Measurements from ENCODE around the gene DHDH. TPM values are rescaled to one million over a fixed set of nuclear protein-coding genes. Genes with fewer than 3 reads are reported as not detected.
A peak's percentile ranks its signal among the peaks of the same experiment; 100 is the strongest.

DHDH gene
- total and polyA plus RNA-seq, 2 of the 13 experiments (the other 11 are each of a cell fraction or from before 2014, with no cell fraction given) = 0.13 to 0.91 TPM

DNA sequence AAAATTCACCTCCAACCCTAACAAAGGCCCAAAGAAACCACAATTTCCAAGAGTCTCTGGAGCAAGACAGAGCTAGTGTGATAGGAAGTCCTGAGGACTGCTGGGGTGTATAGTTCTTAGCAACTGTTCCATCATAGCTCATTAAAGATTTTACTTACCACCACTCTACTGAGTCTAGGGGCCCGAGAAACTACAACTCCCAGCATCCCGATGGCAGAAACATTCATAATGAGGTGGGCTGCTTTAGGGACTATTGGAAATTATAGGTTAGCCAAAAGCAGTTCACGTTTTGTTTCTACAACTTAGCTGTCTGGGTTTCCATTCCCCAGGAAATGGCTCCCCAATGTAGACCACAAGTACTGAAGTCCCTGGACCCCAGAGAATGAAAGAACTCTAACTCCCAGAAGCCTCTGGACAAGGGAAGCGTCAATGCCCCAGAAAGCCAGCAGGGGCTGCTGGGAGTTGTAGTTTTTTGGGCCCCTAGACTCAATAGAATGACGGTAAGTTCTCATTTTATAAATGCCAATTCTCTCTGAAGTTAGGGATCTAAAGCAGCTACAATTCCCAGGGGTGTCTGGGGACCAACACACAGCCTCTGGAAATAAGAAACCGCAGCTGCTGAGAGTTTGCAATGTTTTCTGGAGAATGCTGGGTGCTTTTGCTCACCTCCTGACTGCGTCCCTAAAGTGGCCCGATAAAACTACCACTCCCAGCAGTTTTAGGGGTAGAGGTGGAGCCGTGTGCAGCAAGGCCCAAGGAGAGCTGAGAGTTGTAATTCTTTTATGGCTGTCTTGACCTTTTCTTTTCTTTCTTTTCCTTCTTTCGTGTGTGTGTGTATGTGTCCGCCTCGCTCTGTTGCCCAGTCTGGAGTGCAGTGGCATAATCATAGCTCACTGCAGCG is 42.7 kb downstream of the DHDH start (continued):
- TF ChIP-seq PRDM10 (CRISPR knock-in tag; IDR thresholded peaks at IDR 0.05; ENCODE audit: low read depth) (no peak), KLF16 (CRISPR knock-in tag; IDR thresholded peaks at IDR 0.05) (no peak), ZBTB26 (CRISPR knock-in tag; IDR thresholded peaks at IDR 0.05; ENCODE audit: borderline replicate concordance) (no peak), ZNF512B (CRISPR knock-in tag; IDR thresholded peaks at IDR 0.05; ENCODE audit: borderline replicate concordance) (no peak), ZNF256 (CRISPR knock-in tag; conservative IDR thresholded peaks at IDR 0.05) (no peak), PHF21A (CRISPR knock-in tag; IDR thresholded peaks at IDR 0.05) (no peak), ZNF143 (CRISPR knock-in tag; IDR thresholded peaks at IDR 0.05) (peak; percentile 91), ZNF567 (CRISPR knock-in tag; IDR thresholded peaks at IDR 0.05; ENCODE audit: borderline replicate concordance) (no peak), ZNF44 (CRISPR knock-in tag; IDR thresholded peaks at IDR 0.05) (no peak), ZNF839 (CRISPR knock-in tag; IDR thresholded peaks at IDR 0.05; ENCODE audit: borderline replicate concordance) (no peak), FOXK1 (CRISPR knock-in tag; IDR thresholded peaks at IDR 0.05; ENCODE audit: borderline replicate concordance, low read depth) (no peak), NR2C2 (CRISPR knock-in tag; IDR thresholded peaks at IDR 0.05; ENCODE audit: borderline replicate concordance) (peak; percentile 34; the same call in 1 of the 2 replicates), ZFP37 (CRISPR knock-in tag; IDR thresholded peaks at IDR 0.05; ENCODE audit: borderline replicate concordance) (no peak), ZNF713 (CRISPR knock-in tag; IDR thresholded peaks at IDR 0.05) (no peak), ZNF782 (CRISPR knock-in tag; IDR thresholded peaks at IDR 0.05; ENCODE audit: borderline replicate concordance) (no peak)
- TF ChIP-seq, protein P1, sequence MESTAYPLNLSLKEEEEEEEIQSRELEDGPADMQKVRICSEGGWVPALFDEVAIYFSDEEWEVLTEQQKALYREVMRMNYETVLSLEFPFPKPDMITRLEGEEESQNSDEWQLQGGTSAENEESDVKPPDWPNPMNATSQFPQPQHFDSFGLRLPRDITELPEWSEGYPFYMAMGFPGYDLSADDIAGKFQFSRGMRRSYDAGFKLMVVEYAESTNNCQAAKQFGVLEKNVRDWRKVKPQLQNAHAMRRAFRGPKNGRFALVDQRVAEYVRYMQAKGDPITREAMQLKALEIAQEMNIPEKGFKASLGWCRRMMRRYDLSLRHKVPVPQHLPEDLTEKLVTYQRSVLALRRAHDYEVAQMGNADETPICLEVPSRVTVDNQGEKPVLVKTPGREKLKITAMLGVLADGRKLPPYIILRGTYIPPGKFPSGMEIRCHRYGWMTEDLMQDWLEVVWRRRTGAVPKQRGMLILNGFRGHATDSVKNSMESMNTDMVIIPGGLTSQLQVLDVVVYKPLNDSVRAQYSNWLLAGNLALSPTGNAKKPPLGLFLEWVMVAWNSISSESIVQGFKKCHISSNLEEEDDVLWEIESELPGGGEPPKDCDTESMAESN (CRISPR knock-in tag; conservative IDR thresholded peaks at IDR 0.05) = no peak
